GM21737 (cell line): ENCODE measurements around the gene CCL15.
"Not testable (repeated sequence)": the region's sequence is repeated elsewhere in the genome, so short reads cannot be mapped to it uniquely, and the experiment has no call there.

Source experiments
- ATAC-seq: cut with Tn5 transposase; IDR thresholded peaks from one replicate; pipeline ENCODE4 v1.9.1; 2021; ENCODE audit warnings: mild to moderate bottlenecking, moderate library complexity; ENCODE audit not compliant: unreplicated experiment

CCL15 gene

GRCh38 chr17:36001110-36001771, at the start of gene CCL15:
CCL15 (minus strand) TSS chr17:36001553; CDS start chr17:36001492, 61 bp downstream.
- no peak for ATAC-seq

GRCh38 chr17:36049643-36050042, 48.3 kb upstream of the CCL15 start:
- no peak for ATAC-seq

- no peak for ATAC-seq
Measured at GRCh38 chr17:36048066-36048465, 46.7 kb upstream of the CCL15 start.

GRCh38 chr17:36036235-36036634, 34.9 kb upstream of the CCL15 start:
- no peak for ATAC-seq

GRCh38 chr17:36034127-36034526, 32.8 kb upstream of the CCL15 start:
- ATAC-seq = no peak

- ATAC-seq = no peak
Measured at GRCh38 chr17:36030956-36031355, 29.6 kb upstream of the CCL15 start.

- ATAC-seq = no peak
Measured at GRCh38 chr17:36027761-36028160, 26.4 kb upstream of the CCL15 start.

- ATAC-seq = no peak
Measured at GRCh38 chr17:36024106-36024869, 22.9 kb upstream of the CCL15 start.

GRCh38 chr17:36019423-36019822, 18.1 kb upstream of the CCL15 start:
- no peak for ATAC-seq

- ATAC-seq = no peak
Measured at GRCh38 chr17:36017799-36018198, 16.4 kb upstream of the CCL15 start, which contains the start of gene CCL23. CCL23 (minus strand) TSS chr17:36017972; CDS start chr17:36017897, 75 bp downstream.

- no peak for ATAC-seq
Measured at GRCh38 chr17:36016555-36016954, 15.2 kb upstream of the CCL15 start.

- ATAC-seq = not testable (repeated sequence)
Measured at GRCh38 chr17:36015895-36016294, 14.5 kb upstream of the CCL15 start.

- ATAC-seq = no peak
Measured at GRCh38 chr17:36014946-36015345, 13.6 kb upstream of the CCL15 start.

- no peak for ATAC-seq
Measured at GRCh38 chr17:36011201-36011600, 9.8 kb upstream of the CCL15 start.

GRCh38 chr17:36008998-36009665, 7.8 kb upstream of the CCL15 start:
- no peak for ATAC-seq

- no peak for ATAC-seq
Measured at GRCh38 chr17:36004594-36005108, 3.3 kb upstream of the CCL15 start.

- ATAC-seq = no peak
Measured at GRCh38 chr17:36002631-36003030, 1.3 kb upstream of the CCL15 start.

- no peak for ATAC-seq
Measured at GRCh38 chr17:36001862-36002603, 680 bp upstream of the CCL15 start.

- no peak for ATAC-seq
Measured at GRCh38 chr17:36000732-36001109, 632 bp downstream of the CCL15 start.

- ATAC-seq = no peak
Measured at GRCh38 chr17:35998756-35999155, 2.6 kb downstream of the CCL15 start.

- no peak for ATAC-seq
Measured at GRCh38 chr17:35998018-35998545, 3.3 kb downstream of the CCL15 start.
